HCT116 (cell line): ENCODE results near the gene SMIM44. TPM values are rescaled to one million over a fixed set of nuclear protein-coding genes. Genes with fewer than 3 reads are reported as not detected.

Experiments
- ATAC-seq: fragments of 200-7000 bp; cut with Tn5 transposase; 2 replicates; pipeline ENCODE4 v1.9.1; 2020; ENCODE audit warnings: mild to moderate bottlenecking, moderate library complexity
- BruUV-seq: library from RNA; stranded (reverse); fragments of 400-500 nt; replicated peaks from 2 replicates; lab custom pipeline; 2021; lab: Mats Ljungman, UMichigan
- CTCF ChIA-PET: fragments of 300-600 bp; sonication (Branson Sonifier 250); formaldehyde crosslinking; loops from one replicate; lab custom pipeline; 2021; ENCODE audit warnings: antibody characterized with exemption; lab: Charles Lee
- POLR2A ChIA-PET: fragments of 300-600, 350-600 bp; sonication (Branson Sonifier 250); formaldehyde crosslinking; loops from one replicate; lab custom pipeline; 2021; ENCODE audit warnings: antibody characterized with exemption; lab: Charles Lee
- RAD21 ChIA-PET, 2 experiments: fragments of 300-600 bp; sonication (Branson Sonifier 250); formaldehyde crosslinking; loops; one replicate each; lab custom pipeline; 2023; ENCODE audit warnings: low total read pairs in 2 of 2; ENCODE audit not compliant: uncharacterized antibody in 2 of 2, unreplicated experiment in 2 of 2, low non-redundant PET in 1 of 2; lab: Charles Lee
- DNase-seq: peaks from one replicate; pipeline ENCODE4 v3.0.0-alpha.2; 2010; ENCODE audit warnings: low read depth, low spot score
- H2AFZ ChIP-seq: fragments of 200-600 bp; shearing (Covaris generic), sonication (generic); 2 replicates; pipeline ENCODE4 v1.6.1; 2017; ENCODE audit warnings: low read depth, mixed run types, mixed read lengths, antibody characterized with exemption, low read length; ENCODE audit not compliant: poor library complexity, severe bottlenecking
- H3K27ac ChIP-seq: 2 replicates; pipeline ENCODE4 v1.5.1; 2012; ENCODE audit warnings: low read depth, low read length
- H3K27me3 ChIP-seq: fragments of 200-600 bp; sonication (generic); 2 replicates; pipeline ENCODE4 v1.6.1; 2016; ENCODE audit warnings: mixed run types, low read length, mixed read lengths; ENCODE audit not compliant: insufficient read depth
- H3K36me3 ChIP-seq, 2 experiments: fragments of 200-500 bp in 1 of 2; fragments of 200-600 bp in 1 of 2; sonication (Bioruptor generic) in 1 of 2; sonication (generic) in 1 of 2; 2 replicates each; pipeline versions ENCODE4 v1.5.1 to v1.6.1; 2014 to 2016; ENCODE audit warnings: low read length in 2 of 2, inconsistent platforms in 1 of 2, mixed read lengths in 1 of 2, mixed run types in 1 of 2; ENCODE audit not compliant: insufficient read depth in 2 of 2, control insufficient read depth in 1 of 2
- H3K4me1 ChIP-seq, 2 experiments: fragments of 200-600 bp in 1 of 2; sonication (generic) in 1 of 2; 2 replicates each; pipeline versions ENCODE4 v1.5.1 to v1.6.1; 2012 to 2017; ENCODE audit warnings: low read length in 2 of 2, inconsistent platforms in 1 of 2, mild to moderate bottlenecking in 1 of 2, mixed read lengths in 1 of 2, mixed run types in 1 of 2, moderate library complexity in 1 of 2; ENCODE audit not compliant: insufficient read depth in 2 of 2, control insufficient read depth in 1 of 2
- H3K4me2 ChIP-seq: fragments of 200-600 bp; sonication (generic); 2 replicates; pipeline ENCODE4 v1.6.1; 2017; ENCODE audit warnings: mixed run types, low read length, mixed read lengths
- H3K4me3 ChIP-seq, 2 experiments: fragments of 200-600 bp in 1 of 2; sonication (generic) in 1 of 2; replicated peaks in 1 of 2; 2 replicates each; pipeline ENCODE4 v1.5.1; 2011 to 2016; ENCODE audit warnings: low read length in 2 of 2, control low read depth in 1 of 2, low read depth in 1 of 2, mild to moderate bottlenecking in 1 of 2, mixed read lengths in 1 of 2, mixed run types in 1 of 2
- H3K79me2 ChIP-seq: fragments of 200-600 bp; sonication (generic); 2 replicates; pipeline ENCODE4 v1.6.1; 2017; ENCODE audit warnings: mild to moderate bottlenecking, mixed run types, low read length, moderate library complexity, mixed read lengths; ENCODE audit not compliant: insufficient read depth
- H3K9ac ChIP-seq: fragments of 200-600 bp; sonication (generic); 2 replicates; pipeline ENCODE4 v1.6.1; 2016; ENCODE audit warnings: low read length, mixed read lengths
- H3K9me2 ChIP-seq: fragments of 200-600 bp; sonication (generic), shearing (Covaris generic); 2 replicates; pipeline ENCODE4 v1.6.1; 2017; ENCODE audit warnings: mixed run types, mild to moderate bottlenecking, moderate library complexity; ENCODE audit not compliant: insufficient read depth
- H3K9me3 ChIP-seq, 2 experiments: fragments of 200-500 bp in 1 of 2; fragments of 200-600 bp in 1 of 2; sonication (Bioruptor generic) in 1 of 2; sonication (generic) in 1 of 2; 2 replicates each; pipeline ENCODE4 v1.6.1; 2014 to 2017; ENCODE audit warnings: low read length in 2 of 2, mixed read lengths in 2 of 2, inconsistent platforms in 1 of 2, low read depth in 1 of 2, mild to moderate bottlenecking in 1 of 2, mixed run types in 1 of 2, moderate library complexity in 1 of 2; ENCODE audit not compliant: control insufficient read depth in 1 of 2, insufficient read depth in 1 of 2
- H4K20me1 ChIP-seq: fragments of 200-600 bp; sonication (generic), shearing (Covaris generic); 2 replicates; pipeline ENCODE4 v1.6.1; 2017; ENCODE audit warnings: mixed run types, mild to moderate bottlenecking, moderate library complexity; ENCODE audit not compliant: insufficient read depth
- ATF3 ChIP-seq: IDR thresholded peaks from 2 replicates; pipeline ENCODE4 v1.6.1; 2012
- CBX3 ChIP-seq: IDR thresholded peaks from 2 replicates; pipeline ENCODE4 v1.6.1; 2012; ENCODE audit warnings: low read depth
- CEBPB ChIP-seq: IDR thresholded peaks from 2 replicates; pipeline ENCODE4 v1.6.1; 2012; ENCODE audit warnings: low read depth
- CTCF ChIP-seq, 3 experiments: fragments of 200-600 bp in 1 of 3; sonication (generic) in 1 of 3; IDR thresholded peaks in 2 of 3; conservative IDR thresholded peaks in 1 of 3; 2 replicates each; pipeline ENCODE4 v1.5.1; 2012 to 2017; ENCODE audit warnings: low read depth in 2 of 3, low read length in 2 of 3, antibody characterized with exemption in 1 of 3, borderline replicate concordance in 1 of 3, control low read depth in 1 of 3, mild to moderate bottlenecking in 1 of 3, mixed read lengths in 1 of 3, mixed run types in 1 of 3, moderate library complexity in 1 of 3; ENCODE audit not compliant: insufficient read depth in 1 of 3
- EGR1 ChIP-seq: IDR thresholded peaks from 2 replicates; pipeline ENCODE4 v1.6.1; 2012; ENCODE audit warnings: low read depth
- ELF1 ChIP-seq: IDR thresholded peaks from 2 replicates; pipeline ENCODE4 v1.6.1; 2012; ENCODE audit warnings: low read depth, borderline replicate concordance
- EZH2 ChIP-seq: fragments of 200-600 bp; sonication (generic); IDR thresholded peaks from 2 replicates; pipeline ENCODE4 v1.6.1; 2017; ENCODE audit warnings: antibody characterized with exemption, mixed run types
- EZH2phosphoT487 ChIP-seq: fragments of 200-600 bp; IDR thresholded peaks from 2 replicates; pipeline ENCODE4 v1.6.1; 2018; ENCODE audit warnings: antibody characterized with exemption, borderline replicate concordance
- FOSL1 ChIP-seq: IDR thresholded peaks from 2 replicates; pipeline ENCODE4 v1.6.1; 2012; ENCODE audit warnings: low read depth
- JUND ChIP-seq: IDR thresholded peaks from 2 replicates; pipeline ENCODE4 v1.6.1; 2012
- POLR2A ChIP-seq: IDR thresholded peaks from 2 replicates; pipeline ENCODE4 v1.7.0; 2011; ENCODE audit warnings: borderline replicate concordance; ENCODE audit not compliant: insufficient read depth, insufficient read length; ENCODE audit errors: extremely low read depth
- POLR2AphosphoS5 ChIP-seq: IDR thresholded peaks from 2 replicates; pipeline ENCODE4 v1.6.1; 2011; ENCODE audit warnings: mild to moderate bottlenecking, low read depth, low read length, moderate library complexity
- REST ChIP-seq: IDR thresholded peaks from 2 replicates; pipeline ENCODE4 v1.6.1; 2012; ENCODE audit warnings: low read depth
- SIN3A ChIP-seq: IDR thresholded peaks from 2 replicates; pipeline ENCODE4 v1.6.1; 2012; ENCODE audit warnings: low read depth
- SP1 ChIP-seq: IDR thresholded peaks from 2 replicates; pipeline ENCODE4 v1.6.1; 2012; ENCODE audit warnings: low read depth
- TCF7L2 ChIP-seq: IDR thresholded peaks from 2 replicates; pipeline ENCODE4 v1.7.0; 2011; ENCODE audit warnings: borderline replicate concordance, inconsistent platforms; ENCODE audit not compliant: insufficient read depth, insufficient read length; ENCODE audit errors: extremely low read depth
- ZFX ChIP-seq: fragments of 450-650 bp; IDR thresholded peaks from 2 replicates; pipeline ENCODE4 v1.6.1; 2017
- intact Hi-C: fragments of 100-400 bp; cut with micrococcal nuclease; formaldehyde crosslinking; loops from 2 replicates; pipeline ENCODE4 v1.10.0; 2022
- total RNA-seq: library from RNA; stranded (reverse); gene quantifications from one replicate; pipeline ENCODE4 v1.2.1, GENCODE V29; 2021; ENCODE audit not compliant: unreplicated experiment

Gene SMIM44
- total RNA-seq, 1 experiment from 2014 or later: not detected

GRCh38 chr19:3442487-3443071 is 40.7 kb downstream of the SMIM44 start:
- Histone ChIP-seq H3K4me3 (no peak overlapping the region), H3K27ac (no peak overlapping the region), H3K9ac (no peak overlapping the region), H3K4me1 (peaks cover 0 to 4% of the 10 kb centered on the region in 2 experiments; a peak in 1 of 4 replicates), H3K36me3 (peaks cover 10 to 36% of the 10 kb centered on the region in 2 experiments; a peak in 3 of 4 replicates), H4K20me1 (no peaks in the 10 kb centered on the region), H3K79me2 (peaks cover 55% of the 10 kb centered on the region), H2AFZ (no peak overlapping the region), H3K9me3 (no peaks in the 10 kb centered on the region)
- no TSS peak for BruUV-seq
- ChIA-PET POLR2A (no interaction called here), RAD21 (no interaction called here), CTCF (interaction anchor here (1.0 kb wide), 1 partner anchor 13 kb away, joined by 6 read pairs; no protein-coding TSS in a partner anchor)
- intact Hi-C loops: no loop called here
- no peak for DNase-seq
- TF ChIP-seq REST: no peak
- TF ChIP-seq ZFX: no peak
- TF ChIP-seq EZH2: no peak
- TF ChIP-seq, all 23 proteins: peak for 0
- Histone ChIP-seq H3K4me2 (no peak overlapping the region), H3K27me3 (no peaks in the 10 kb centered on the region), H3K9me2 (no peaks in the 10 kb centered on the region)
- no peak for ATAC-seq

GRCh38 chr19:3441986-3442329 is 41.3 kb downstream of the SMIM44 start:
- Histone ChIP-seq H4K20me1 (no peaks in the 10 kb centered on the region), H3K79me2 (peaks cover 51% of the 10 kb centered on the region), H3K27ac (no peak overlapping the region), H3K9ac (no peak overlapping the region), H3K9me2 (no peaks in the 10 kb centered on the region), H3K36me3 (peaks cover 10 to 41% of the 10 kb centered on the region in 2 experiments; a peak in 3 of 4 replicates), H3K27me3 (no peaks in the 10 kb centered on the region), H3K4me2 (no peak overlapping the region), H3K4me3 (no peak overlapping the region), H3K4me1 (peaks cover 0 to 4% of the 10 kb centered on the region in 2 experiments; a peak in 1 of 4 replicates), H3K9me3 (no peaks in the 10 kb centered on the region), H2AFZ (no peak overlapping the region)
- ATAC-seq (no peak), DNase-seq (no peak)
- BruUV-seq: no TSS peak
- RAD21 ChIA-PET: interaction anchor here in 1 of 2 experiments (0.6 kb wide), 1 partner anchor 137 kb away, joined by 5 read pairs; no protein-coding TSS in a partner anchor
- intact Hi-C loops: no loop called here
- POLR2A ChIA-PET: no interaction called here
- CTCF ChIA-PET: interaction anchor here (1.0 kb wide), 1 partner anchor 12 kb away, joined by 6 read pairs; no protein-coding TSS in a partner anchor
- TF ChIP-seq JUND: no peak
- TF ChIP-seq CTCF (IDR thresholded peaks at IDR 0.05 in 2 of 3, conservative IDR thresholded peaks at IDR 0.05 in 1 of 3; ENCODE audit: borderline replicate concordance in 1 of 3, insufficient read depth in 1 of 3, low read depth in 2 of 3, low read length in 2 of 3): no peak
- no peak for TF ChIP-seq ELF1
- TF ChIP-seq TCF7L2: no peak
- TF ChIP-seq ATF3: no peak
- TF ChIP-seq SIN3A: no peak
- no peak for TF ChIP-seq FOSL1
- no peak for TF ChIP-seq EZH2phosphoT487
- TF ChIP-seq CBX3: no peak
- no peak for TF ChIP-seq POLR2A
- TF ChIP-seq SP1: no peak
- no peak for TF ChIP-seq EGR1
- no peak for TF ChIP-seq CEBPB
- TF ChIP-seq POLR2AphosphoS5: no peak
- TF ChIP-seq ZFX: no peak
